ENCODE results near the gene PRUNE2.

PRUNE2 gene

GRCh38 chr9:76603931-76604570 is 301.9 kb downstream of the PRUNE2 start:
- TF ChIP-seq CTCF (IDR thresholded peaks at IDR 0.05; ENCODE audit: low read depth, low read length, missing control alignments), result no peak
- DNase-seq (ENCODE audit: extremely low read depth, low read depth), result no peak
- no peak overlapping the region for H3K4me3 ChIP-seq (replicated peaks; ENCODE audit: low read depth, low read length)

GRCh38 chr9:76603448-76603895 is 302.4 kb downstream of the PRUNE2 start:
- no peak for DNase-seq (ENCODE audit: extremely low read depth, low read depth)
- TF ChIP-seq CTCF (IDR thresholded peaks at IDR 0.05; ENCODE audit: low read depth, low read length, missing control alignments), result no peak
- H3K4me3 ChIP-seq (replicated peaks; ENCODE audit: low read depth, low read length), result no peak overlapping the region

DNA sequence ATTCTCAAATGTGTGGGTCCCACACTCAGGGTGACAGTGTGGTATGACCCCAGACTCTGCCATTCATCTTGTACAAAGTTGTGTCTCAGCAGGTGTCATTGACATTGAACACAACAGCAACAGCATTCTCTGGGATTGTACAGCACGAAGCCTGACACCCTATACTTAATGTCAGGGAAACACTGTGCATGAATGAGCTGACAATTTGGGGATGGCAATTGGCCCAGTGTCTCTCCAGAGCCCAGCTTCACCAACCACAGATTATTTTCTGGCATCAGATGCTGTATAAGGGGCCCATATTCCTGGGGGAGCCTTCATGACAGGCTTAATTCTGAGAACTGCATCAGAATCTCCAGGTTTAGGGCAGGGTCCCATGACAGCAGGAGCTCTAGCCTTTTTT is 303.7 kb downstream of the PRUNE2 start:
- no peak for TF ChIP-seq CTCF (IDR thresholded peaks at IDR 0.05; ENCODE audit: low read depth, low read length, missing control alignments)
- DNase-seq (ENCODE audit: extremely low read depth, low read depth), result no peak
- no peak overlapping the region for H3K4me3 ChIP-seq (replicated peaks; ENCODE audit: low read depth, low read length)

GRCh38 chr9:76600007-76600615 is 305.8 kb downstream of the PRUNE2 start:
- no peak overlapping the region for H3K4me3 ChIP-seq (replicated peaks; ENCODE audit: low read depth, low read length)
- DNase-seq (ENCODE audit: extremely low read depth, low read depth), result no peak
- TF ChIP-seq CTCF (IDR thresholded peaks at IDR 0.05; ENCODE audit: low read depth, low read length, missing control alignments), result no peak

DNA sequence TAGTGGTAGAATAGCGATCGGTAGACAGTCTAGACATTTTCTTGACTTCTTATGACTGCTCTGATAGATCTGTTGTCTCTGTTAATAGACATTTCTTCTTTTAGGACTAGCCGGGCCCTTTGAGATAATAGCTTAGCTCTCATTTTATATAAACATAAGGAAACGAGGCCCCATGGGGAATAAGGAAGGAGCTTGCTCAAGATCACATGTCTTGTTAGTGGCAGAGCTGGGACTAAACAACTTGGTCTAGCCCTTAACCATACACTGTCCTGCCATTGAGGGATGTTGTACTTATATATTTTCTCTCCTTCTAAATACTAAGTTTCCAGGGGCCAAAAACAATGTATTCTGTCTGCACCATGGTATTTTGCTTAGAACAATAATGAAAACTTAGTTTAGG is 306.9 kb downstream of the PRUNE2 start:
- no peak overlapping the region for H3K4me3 ChIP-seq (replicated peaks; ENCODE audit: low read depth, low read length)
- TF ChIP-seq CTCF (IDR thresholded peaks at IDR 0.05; ENCODE audit: low read depth, low read length, missing control alignments), result no peak
- DNase-seq (ENCODE audit: extremely low read depth, low read depth), result no peak

DNA sequence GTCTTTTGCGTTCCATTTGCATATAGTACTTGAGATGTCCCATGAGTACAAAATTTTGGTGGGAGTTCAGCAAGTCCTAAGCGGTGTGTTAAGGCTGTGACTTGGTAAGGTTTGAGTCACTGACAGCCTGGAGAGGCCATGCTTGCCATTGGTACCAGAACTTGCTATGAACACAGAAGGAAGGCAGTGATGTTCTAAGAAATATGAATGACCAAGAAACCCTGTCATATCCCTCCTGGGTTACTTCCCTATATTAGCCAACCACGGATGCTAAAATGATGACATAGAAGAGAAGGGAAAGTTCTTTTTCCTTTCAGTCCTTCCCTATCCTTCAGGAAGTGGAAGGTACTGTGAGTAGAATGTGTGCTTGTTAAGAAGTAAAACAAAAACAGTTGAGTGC is 310.3 kb downstream of the PRUNE2 start:
- TF ChIP-seq CTCF (IDR thresholded peaks at IDR 0.05; ENCODE audit: low read depth, low read length, missing control alignments), result no peak
- no peak for DNase-seq (ENCODE audit: extremely low read depth, low read depth)
- no peak overlapping the region for H3K4me3 ChIP-seq (replicated peaks; ENCODE audit: low read depth, low read length)

Measured in HFF-Myc (cell line).